Ammon's horn (tissue), 1 donor: ENCODE data around the gene PSEN1.

Source experiments
- DNase-seq: peaks from one replicate; pipeline ENCODE4 v3.0.0-alpha.2; 2016; ENCODE audit warnings: low spot score

PSEN1 gene

DNA sequence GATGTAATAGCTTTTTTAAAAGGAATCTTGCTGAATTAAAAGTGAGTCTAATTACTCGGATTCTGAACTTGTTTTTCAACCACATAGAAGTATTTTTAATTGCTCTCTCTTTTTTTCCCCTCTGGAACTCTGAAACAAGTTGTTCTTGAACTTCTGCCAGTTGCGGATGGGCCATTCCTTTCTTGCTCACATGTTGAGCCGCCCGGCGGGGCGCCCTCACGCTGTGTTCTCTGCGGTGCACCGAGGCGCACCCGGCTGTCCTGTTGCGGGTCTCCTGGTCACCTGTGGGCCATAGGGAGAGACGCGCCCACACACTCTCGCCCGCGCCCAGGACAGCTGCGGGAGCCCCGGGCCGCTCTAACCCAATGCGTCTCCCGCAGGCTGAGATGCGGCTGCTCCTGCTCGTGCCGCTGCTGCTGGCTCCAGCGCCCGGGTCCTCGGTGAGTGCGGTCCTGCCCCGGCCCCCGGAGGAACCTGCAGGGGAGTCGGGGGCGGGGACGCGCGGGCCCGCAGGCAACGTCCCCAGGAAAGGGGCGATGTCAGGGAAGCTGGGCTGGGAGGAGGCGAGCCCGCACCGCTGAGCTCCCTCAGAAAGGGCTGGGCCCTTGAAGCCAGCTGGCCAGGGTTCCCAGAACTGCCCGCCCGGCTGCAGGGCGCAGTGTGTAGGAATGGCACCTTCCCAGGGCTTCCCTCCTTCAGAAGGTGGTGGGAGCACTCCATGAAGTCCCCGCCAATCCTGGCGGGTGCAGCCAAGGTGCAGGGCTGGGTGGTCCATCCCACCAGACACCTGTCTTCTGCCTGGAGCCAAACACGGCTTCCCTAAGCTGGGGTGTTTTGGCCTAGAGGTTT is 103.3 kb downstream of the PSEN1 start:
- DNase-seq: peak; percentile 56

DNA sequence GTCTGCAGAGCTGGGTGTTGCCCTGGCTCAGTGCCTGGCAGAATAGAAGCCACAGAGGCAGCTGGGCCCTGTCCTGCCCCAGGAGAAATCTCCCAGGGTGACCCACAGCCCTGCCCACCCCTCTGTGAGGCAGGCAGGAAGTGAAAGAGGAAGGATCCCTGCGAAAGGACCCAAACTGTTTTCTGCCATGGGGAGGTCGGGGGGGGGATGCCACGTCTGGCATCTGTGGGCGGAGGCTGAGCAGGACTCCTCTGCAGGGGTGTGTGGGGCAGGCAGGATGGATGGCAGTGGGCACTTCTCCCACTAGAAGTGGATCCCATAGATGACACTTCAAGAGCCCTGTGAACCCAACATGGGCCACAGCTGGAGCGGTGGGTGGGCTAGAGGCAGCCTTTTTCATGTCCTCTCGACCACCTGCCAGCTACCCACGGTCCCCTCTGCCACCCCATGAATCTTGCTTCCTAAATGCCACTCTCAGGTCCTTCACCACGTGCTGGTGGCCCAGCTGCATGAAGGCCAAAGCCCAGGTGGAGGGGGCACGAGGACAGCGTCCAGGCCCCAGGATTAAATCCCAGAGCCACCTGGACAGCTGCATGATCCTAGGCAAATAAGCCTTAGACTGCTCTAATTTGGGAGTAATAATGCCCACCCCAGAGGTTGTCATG is 104.6 kb downstream of the PSEN1 start:
- peak; percentile 54 for DNase-seq

DNA sequence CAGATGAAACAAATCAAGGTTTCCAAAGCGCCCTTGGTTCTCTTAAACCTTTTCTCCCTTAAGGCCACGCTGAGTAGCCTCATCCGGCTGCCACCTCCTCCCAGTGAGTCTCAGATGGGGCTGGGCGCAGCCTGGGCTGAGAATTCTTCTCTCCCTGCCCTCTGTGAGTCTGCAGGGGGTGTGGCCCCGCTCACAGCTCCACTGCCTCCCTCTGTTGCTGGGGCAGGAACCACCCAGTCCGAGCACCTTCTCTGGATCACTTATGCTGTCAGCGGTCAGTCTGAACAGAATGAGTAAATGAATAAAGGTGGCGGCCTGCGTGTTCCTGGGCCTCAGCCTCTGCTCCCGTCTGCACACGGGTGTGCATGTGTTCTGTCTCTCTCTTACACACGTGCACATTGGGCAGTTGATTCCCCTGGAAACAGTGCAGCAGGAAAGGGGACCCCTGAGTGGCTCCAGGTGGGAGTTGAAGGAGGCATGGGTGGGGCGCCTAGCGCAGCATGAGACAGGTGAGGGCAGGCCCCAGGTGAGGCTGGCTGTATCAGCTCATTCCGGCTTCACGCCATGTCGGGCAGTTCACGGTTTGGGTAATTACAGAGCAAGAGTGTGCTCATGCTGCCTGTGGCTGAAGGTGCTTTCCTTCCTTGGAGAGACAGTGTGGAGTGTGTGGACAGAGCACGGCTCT is 105.3 kb downstream of the PSEN1 start:
- no peak for DNase-seq

DNA sequence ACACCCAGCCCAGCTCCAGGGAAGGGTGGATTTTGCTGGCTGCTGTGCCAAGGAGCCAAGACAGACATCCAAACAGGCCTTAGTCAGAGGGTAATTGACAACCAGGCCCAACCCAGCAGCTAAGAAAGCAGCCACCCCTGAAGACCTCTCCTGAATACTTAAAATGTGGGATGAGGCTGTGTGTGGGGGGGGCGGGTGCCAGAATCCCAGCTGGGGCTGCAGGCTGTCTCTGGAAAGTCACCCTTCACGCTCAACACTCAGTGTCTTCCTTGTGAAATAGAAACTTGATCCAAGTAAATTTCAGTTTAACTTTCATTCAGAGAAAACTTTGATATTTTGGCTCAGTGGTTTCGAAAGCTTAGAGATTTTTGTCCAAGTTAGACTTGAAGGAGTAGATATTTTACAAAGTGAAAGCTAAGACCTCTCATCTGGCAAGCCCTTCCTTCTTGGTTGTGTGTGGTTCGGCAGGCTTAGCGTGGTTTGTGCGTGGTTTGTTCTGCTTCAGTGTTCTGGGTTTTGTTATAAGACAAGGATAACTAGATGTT is 106.1 kb downstream of the PSEN1 start:
- peak; percentile 69 for DNase-seq

DNA sequence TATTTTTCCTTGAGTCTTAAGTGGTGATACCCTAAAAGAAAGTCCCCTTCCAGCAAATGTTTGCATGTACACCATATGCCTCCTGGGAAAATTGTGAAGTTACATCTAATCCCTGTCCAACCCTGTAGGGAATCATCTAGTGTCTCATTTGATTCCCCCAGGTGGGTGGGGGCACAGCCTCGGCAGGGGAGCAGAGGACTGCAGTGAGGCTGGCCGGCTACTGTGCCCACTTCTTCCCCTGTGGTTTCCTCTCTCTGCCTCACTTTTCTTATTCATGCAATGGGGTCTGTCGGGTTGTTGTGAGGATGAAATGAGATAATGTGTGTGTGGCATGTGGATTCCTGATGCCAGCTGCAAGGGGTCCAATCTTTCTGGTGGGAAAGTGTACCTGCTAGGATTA is 107.0 kb downstream of the PSEN1 start:
- DNase-seq: no peak

DNA sequence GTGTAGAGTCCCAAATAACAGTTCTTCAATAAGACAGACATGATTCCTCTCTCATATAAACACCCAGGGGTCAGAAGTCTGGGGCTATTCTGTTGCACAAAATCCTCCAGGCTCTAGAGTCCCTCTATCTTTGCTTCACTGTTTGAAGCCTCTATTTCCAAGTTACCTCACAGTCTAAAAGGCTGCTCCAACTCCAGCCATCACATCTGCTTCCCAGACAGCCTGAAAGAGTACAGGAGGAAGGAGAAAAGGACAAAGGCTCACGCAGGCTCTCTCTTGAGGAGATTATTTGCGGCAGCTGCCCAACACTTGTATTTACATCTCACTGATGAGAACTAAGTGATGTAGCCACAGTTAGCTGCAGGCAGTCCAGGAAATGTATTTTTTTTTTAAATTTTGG is 107.4 kb downstream of the PSEN1 start:
- no peak for DNase-seq

DNA sequence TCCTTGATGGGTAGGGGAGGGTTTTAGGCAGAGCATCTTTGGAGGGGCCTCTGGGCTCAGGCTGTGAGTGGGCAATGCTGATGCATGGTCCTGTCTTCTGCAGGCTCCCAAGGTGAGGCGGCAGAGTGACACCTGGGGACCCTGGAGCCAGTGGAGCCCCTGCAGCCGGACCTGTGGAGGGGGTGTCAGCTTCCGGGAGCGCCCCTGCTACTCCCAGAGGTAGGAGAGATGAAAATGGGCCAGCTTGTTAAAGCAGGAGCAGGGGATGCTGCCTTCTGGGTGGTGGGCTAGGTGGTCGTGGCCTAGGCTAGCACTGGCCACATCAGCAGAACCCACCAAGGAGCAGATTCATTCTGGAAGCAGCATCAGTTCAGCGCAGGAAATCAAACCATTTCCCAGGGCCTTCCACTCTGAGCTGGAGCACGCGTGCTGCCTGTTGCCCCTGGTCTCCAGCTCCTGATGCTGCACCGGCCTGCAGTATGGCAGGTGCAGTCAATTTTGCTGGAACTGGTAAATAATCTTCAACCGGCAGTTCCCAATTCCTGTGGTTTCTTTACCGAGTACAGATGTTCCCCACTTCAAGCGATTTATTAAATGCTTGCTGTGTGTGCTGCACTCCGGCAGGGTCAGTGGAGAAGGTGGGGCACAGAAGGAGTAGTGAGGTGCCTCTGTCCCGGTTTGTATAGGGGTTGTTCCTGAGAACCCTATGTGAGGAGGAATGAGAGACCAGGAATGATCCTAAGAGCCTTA is 108.4 kb downstream of the PSEN1 start:
- DNase-seq: no peak

DNA sequence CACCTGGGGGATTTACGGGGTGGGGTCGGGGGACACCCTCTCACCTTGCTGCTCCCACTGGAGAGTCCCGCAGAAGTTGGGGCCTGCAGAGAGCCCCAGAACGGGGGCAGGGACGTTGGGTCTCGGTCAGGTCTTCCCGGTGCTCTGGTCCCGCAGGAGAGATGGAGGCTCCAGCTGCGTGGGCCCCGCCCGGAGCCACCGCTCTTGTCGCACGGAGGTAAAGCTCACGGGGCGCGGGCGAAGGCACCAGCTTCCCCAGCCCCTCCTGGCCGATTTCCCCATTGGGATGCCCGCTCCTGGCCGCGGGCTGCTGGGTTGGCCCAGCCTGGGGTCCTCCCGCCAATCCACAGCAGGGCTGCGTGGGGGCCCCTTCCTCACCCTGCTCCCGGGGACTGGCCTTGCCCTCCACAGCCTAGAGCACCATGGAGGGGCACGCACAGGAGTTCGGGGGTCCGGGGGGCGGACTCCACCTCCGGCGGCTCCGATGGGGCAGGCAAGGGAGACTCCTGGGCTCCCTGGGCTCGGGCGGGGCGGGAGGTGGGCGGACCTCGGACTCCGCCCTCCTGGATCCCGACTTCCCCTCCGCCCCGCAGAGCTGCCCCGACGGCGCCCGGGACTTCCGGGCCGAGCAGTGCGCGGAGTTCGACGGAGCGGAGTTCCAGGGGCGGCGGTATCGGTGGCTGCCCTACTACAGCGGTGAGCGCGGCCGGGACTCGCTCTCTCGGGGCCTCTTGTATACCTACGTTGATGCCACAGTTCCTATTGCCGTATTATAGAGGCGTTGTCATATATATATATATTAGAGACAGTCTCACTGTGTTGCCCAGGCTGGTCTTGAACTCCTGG is 109.4 kb downstream of the PSEN1 start:
- no peak for DNase-seq

DNA sequence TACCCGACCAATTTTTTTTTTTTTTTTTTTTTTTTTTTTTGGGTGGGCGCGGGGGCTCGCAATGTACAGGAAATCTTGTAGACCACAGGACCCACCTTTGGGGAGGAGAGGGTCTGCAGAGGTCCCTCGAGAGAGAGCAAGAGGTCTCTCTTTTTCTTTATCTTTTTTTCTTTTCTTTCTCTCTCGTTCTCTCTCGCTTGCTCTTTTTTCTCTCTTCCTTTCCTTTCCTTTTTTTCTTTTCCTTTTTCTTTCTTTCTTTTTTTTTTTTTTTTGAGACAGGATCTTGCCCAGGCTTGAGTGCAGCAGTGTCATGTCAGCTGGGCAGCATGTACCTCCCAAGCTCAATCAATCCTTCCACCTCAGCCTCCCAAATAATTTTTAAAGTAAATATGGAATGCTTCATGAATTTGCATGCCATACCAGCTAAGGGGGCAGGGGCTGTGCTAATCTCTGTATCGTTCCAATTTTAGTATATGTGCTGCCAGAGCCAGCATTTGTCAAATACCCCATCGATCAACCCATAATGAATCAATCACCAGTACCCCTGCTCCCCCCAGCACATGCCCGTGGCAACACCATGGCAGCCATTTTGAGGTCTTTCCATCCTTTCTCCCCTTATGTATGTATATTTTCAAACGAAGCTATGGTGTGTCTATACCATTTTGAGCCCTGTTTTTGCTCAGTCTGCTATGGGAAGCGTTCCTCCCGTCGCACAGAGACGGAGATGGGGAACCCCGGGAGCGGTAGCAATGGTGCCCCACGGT is 110.3 kb downstream of the PSEN1 start:
- no peak for DNase-seq

DNA sequence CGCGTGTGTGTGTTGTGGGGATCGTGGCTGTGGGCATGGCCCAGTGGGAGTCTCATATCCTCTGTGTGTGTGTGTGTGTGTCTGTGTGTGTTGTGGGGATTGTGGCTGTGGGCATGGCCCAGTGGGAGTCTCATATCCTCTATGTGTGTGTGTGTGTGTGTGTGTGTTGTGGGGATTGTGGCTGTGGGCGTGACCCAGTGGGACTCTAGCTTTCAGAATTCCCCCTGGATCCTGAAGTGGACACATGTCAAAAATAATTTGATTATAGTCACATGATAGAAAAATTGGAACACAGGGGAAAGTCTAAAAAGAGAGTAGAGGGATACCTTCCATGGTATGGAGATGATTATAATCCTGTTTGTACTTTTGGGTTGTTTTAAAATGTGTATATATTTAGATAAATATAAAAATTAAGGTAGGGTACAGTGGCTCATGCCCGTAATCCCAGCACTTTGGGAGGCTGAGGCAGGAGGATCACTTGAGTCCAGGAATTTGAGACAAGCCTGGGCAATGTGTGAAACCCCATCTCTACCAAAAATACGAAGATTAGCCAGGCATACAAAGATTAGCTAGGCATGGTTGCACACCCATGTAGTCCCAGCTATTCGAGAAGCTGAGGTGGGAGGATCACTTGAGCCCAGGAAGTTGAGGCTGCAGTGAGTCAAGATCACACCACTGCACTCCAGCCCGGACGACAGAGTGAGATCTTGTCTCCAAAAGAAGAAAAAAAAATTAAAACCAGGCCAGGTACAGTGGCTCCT is 112.0 kb downstream of the PSEN1 start:
- no peak for DNase-seq

DNA sequence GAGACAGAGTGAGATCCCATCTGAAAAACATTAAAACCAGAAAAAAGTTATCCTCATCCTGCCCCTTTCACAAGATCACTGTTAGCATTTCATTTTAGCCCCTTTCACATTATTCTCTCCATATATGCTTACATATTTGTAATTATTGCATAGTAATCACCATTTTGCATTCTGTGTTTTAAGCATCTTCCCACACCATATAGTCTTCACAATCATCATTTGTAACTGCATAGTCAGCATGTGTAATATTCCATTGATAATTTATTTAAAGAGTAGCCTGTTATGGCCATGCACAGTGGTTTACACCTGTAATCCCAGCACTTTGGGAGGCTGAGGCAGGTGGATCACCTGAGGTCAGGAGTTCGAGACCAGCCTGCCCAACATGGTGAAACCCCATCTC is 112.8 kb downstream of the PSEN1 start:
- no peak for DNase-seq

DNA sequence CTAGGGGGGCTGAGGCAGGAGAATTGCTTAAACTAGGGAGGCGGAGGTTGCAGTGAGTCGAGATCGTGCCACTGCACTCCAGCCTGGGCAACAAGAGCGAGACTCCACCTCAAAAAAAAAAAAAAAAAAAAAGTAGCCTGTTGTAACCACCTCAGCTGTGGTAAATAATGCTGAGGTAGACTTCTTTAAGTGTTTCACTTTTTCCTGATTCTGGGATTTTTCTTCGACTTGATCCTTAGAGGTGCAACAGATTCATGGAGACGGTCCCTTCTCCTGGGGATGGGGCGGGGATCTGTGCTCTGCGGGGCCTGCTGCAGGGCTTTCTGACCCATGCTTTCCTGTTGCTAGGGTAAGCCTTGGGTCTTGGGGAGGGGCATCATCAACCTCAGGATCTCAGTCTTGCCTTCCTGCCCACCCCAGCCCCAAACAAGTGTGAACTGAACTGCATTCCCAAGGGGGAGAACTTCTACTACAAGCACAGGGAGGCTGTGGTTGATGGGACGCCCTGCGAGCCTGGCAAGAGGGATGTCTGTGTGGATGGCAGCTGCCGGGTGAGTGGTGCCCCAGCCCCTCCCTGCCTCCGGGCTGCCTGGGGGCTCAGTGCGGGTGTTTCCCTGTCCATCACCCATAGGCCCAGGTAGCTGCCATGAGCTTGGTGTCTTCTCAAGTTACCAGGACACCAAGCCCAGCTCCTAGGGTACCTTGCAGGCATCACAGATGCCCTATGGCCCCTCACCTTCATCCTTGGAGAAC is 113.4 kb downstream of the PSEN1 start:
- no peak for DNase-seq

DNA sequence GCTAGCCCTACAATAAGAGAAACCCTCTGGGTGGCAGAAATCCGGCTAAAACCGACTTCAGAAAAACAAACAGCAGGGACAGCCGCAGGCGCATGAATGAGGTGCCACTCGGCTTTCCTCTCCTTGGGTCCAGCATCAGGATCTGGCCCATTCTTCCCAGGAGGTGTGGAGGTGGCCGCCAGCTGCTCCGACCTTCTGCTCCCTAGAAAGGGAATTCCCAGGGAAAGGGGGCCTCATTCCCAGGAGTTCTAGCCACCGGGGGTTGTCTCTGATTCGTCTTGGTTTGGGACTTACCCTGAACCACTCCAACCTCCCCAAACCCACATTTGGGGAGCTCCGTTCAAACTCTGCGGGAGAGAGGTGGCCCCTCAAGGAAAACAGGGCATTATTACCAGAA is 114.0 kb downstream of the PSEN1 start:
- no peak for DNase-seq

DNA sequence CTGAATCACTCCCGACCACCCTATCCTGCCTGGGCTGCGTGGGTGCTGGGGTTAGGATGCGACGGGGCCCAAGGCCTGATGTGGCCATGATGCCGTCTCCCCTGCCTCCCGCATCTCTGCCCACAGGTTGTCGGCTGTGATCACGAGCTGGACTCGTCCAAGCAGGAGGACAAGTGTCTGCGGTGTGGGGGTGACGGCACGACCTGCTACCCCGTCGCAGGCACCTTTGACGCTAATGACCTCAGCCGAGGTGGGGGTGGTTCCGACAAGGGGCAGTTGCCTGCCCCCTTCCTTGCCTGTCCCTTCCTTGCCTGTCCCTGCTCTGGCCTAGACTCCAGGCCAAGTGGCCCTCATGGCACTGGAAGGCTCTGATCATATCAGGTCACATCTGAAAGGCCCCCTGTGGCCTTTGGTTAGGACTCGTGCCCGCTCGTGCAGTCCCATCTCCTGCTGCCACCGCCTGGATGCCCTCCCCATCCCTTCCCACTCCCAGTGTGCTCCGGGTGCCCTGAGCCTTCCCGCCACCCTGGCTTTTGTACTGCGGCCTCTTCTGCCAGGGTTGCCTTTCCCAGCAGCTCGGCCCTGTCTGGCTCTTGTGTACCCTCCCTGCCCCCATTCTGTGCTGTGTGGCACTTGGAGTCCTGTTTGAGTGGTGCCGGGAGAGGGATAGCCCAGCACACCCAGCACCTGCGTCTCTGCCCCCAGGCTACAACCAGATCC is 114.6 kb downstream of the PSEN1 start:
- no peak for DNase-seq

DNA sequence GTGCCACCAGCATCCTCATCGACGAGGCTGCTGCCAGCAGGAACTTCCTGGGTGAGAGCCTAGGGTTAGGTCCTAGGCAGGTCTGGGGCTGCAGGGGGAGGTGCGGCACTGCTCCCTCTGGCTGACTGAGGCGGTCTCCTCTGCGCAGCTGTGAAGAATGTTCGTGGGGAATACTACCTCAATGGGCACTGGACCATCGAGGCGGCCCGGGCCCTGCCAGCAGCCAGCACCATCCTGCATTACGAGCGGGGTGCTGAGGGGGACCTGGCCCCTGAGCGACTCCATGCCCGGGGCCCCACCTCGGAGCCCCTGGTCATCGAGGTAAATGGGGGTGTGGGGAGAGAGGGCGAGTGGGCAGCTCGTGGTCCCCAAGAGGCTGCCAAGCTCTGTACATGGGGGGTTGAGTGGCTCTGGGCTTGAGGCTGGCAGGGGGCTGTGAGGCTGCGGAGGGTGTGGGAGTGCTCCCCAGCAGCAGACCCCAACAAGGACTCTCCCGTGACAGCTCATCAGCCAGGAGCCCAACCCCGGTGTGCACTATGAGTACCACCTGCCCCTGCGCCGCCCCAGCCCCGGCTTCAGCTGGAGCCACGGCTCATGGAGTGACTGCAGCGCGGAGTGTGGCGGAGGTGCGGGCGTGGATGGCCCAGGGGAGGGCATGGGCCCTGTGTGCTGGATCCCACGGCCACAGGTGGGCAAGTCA is 115.4 kb downstream of the PSEN1 start:
- no peak for DNase-seq

DNA sequence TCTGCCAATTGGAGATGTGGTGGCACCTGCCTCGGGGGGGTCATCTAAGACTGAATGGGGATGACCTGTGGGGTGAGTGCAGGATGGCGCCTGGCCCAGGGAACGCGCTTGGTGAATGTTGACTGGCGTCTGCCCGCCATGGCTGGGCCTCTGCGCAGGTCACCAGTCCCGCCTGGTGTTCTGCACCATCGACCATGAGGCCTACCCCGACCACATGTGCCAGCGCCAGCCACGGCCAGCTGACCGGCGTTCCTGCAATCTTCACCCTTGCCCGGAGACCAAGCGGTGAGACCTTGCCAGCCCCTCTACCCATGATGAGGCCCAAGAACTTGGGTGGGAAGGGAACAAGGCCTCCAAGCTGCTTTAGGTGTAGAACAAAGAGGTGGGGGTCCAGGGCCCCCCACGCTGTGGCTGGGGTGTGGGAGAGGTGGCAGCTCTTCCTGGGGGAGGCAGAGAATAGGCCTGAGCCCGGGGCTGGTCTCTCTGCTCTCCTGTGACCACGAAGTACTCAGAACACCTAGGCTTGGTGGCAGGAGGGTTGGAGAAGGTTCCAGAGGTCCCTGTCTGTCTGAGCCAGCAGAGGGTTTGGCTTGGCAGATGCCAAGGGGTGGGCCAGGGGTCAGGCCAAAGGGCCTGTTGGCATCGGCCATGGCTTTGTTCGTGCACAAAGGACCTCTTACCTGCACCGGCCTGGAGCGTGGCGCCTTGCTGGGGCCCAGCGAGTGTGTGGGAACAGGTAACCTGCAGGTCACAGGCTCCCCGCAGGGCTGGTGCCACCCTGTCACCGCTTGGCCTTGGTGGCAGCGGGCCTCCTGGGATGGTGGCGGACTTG is 116.4 kb downstream of the PSEN1 start:
- no peak for DNase-seq

DNA sequence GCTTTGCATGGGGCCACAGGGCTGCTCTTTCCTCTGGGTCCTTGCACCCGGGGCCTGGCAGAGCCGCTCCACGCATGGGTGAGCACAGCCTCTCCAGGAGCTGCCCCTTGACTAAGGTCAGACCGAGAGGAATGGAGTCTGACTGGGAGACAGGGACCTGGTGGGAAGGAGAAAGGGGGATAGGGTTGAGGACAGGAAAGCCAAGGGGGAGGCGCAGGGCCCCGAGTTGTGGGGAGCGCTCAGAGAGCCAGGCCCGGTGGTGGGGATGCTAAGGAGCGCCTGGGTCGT is 117.0 kb downstream of the PSEN1 start:
- no peak for DNase-seq
